PC-9 (cell line): ENCODE measurements around the gene AP2B1. TPM values are rescaled to one million over a fixed set of nuclear protein-coding genes. Genes with fewer than 3 reads are reported as not detected.

Experiments
- BruUV-seq: library from RNA; stranded (reverse); fragments of 400-500 nt; replicated peaks from 2 replicates; lab custom pipeline; 2021; lab: Mats Ljungman, UMichigan
- CTCF ChIA-PET: fragments of 300-600 bp; sonication (Branson Sonifier 250); formaldehyde crosslinking; loops from one replicate; lab custom pipeline; 2022; ENCODE audit warnings: antibody characterized with exemption; lab: Charles Lee
- POLR2A ChIA-PET: fragments of 300-600 bp; sonication (Branson Sonifier 250); formaldehyde crosslinking; loops from one replicate; lab custom pipeline; 2022; ENCODE audit warnings: antibody characterized with exemption; ENCODE audit not compliant: unreplicated experiment; lab: Charles Lee
- DNase-seq, 2 experiments: peaks; one replicate each; pipeline versions ENCODE4 v3.0.0 to v3.0.0-alpha.2; 2015 to 2022; ENCODE audit warnings: mixed read lengths in 1 of 2
- H2AFZ ChIP-seq: fragments of 200-600 bp; sonication (generic); 2 replicates; pipeline ENCODE4 v1.8.1; 2017; ENCODE audit warnings: antibody characterized with exemption
- H3F3A ChIP-seq: fragments of 200-600 bp; sonication (generic); 2 replicates; pipeline ENCODE4 v1.8.1; 2017; ENCODE audit warnings: antibody characterized with exemption, mild to moderate bottlenecking, low read depth; ENCODE audit not compliant: insufficient read depth
- H3K27ac ChIP-seq: fragments of 200-600 bp; sonication (generic); 2 replicates; pipeline ENCODE4 v1.6.1; 2016; ENCODE audit warnings: mixed run types
- H3K27me3 ChIP-seq: fragments of 200-600 bp; sonication (generic); 2 replicates; pipeline ENCODE4 v1.6.1; 2016; ENCODE audit warnings: low read depth, mixed run types; ENCODE audit not compliant: insufficient read depth
- H3K36me3 ChIP-seq: fragments of 200-600 bp; sonication (generic); 2 replicates; pipeline ENCODE4 v1.6.1; 2016; ENCODE audit warnings: low read depth, mixed run types
- H3K4me1 ChIP-seq: fragments of 200-600 bp; sonication (generic); replicated peaks from 2 replicates; pipeline ENCODE4 v1.6.1; 2016; ENCODE audit warnings: mixed run types; ENCODE audit not compliant: insufficient read depth
- H3K4me2 ChIP-seq: fragments of 200-600 bp; sonication (generic); 2 replicates; pipeline ENCODE4 v1.6.1; 2017; ENCODE audit warnings: mixed run types
- H3K4me3 ChIP-seq: fragments of 200-600 bp; sonication (generic); 2 replicates; pipeline ENCODE4 v1.6.1; 2016; ENCODE audit warnings: mixed run types
- H3K79me2 ChIP-seq: fragments of 200-600 bp; sonication (generic); 2 replicates; pipeline ENCODE4 v1.6.1; 2017; ENCODE audit warnings: low read depth, mixed run types
- H3K9me2 ChIP-seq: fragments of 200-600 bp; sonication (generic); 2 replicates; pipeline ENCODE4 v1.8.1; 2017; ENCODE audit warnings: mild to moderate bottlenecking; ENCODE audit not compliant: insufficient read depth
- H3K9me3 ChIP-seq: fragments of 200-600 bp; sonication (generic); 2 replicates; pipeline ENCODE4 v1.8.1; 2016; ENCODE audit warnings: low read depth; ENCODE audit not compliant: insufficient read depth
- H4K20me1 ChIP-seq: fragments of 200-600 bp; sonication (generic); 2 replicates; pipeline ENCODE4 v1.8.1; 2017; ENCODE audit not compliant: insufficient read depth
- EZH2 ChIP-seq: fragments of 200-600 bp; sonication (generic); IDR thresholded peaks from 2 replicates; pipeline ENCODE4 v1.8.0; 2017; ENCODE audit warnings: antibody characterized with exemption, low read depth
- intact Hi-C: fragments of 100-400 bp; cut with micrococcal nuclease; formaldehyde crosslinking; loops from one replicate; pipeline ENCODE4 v1.10.0; 2022; ENCODE audit not compliant: unreplicated experiment
- total RNA-seq: library from RNA; stranded (reverse); gene quantifications from 2 replicates; pipeline ENCODE4 v1.2.3, GENCODE V29; 2021
- TF ChIP-seq, protein P1 (sequence below): fragments of 200-600 bp; sonication (generic); conservative IDR thresholded peaks from 2 replicates; pipeline ENCODE4 v1.6.1; 2017; ENCODE audit warnings: mixed run types, antibody characterized with exemption, mild to moderate bottlenecking, moderate library complexity

Gene AP2B1
- total RNA-seq, 1 experiment from 2014 or later = 186 TPM

GRCh38 chr17:35655303-35655702 lies 68.2 kb downstream of the AP2B1 start:
- no peak for TF ChIP-seq EZH2
- TF ChIP-seq, protein P1, sequence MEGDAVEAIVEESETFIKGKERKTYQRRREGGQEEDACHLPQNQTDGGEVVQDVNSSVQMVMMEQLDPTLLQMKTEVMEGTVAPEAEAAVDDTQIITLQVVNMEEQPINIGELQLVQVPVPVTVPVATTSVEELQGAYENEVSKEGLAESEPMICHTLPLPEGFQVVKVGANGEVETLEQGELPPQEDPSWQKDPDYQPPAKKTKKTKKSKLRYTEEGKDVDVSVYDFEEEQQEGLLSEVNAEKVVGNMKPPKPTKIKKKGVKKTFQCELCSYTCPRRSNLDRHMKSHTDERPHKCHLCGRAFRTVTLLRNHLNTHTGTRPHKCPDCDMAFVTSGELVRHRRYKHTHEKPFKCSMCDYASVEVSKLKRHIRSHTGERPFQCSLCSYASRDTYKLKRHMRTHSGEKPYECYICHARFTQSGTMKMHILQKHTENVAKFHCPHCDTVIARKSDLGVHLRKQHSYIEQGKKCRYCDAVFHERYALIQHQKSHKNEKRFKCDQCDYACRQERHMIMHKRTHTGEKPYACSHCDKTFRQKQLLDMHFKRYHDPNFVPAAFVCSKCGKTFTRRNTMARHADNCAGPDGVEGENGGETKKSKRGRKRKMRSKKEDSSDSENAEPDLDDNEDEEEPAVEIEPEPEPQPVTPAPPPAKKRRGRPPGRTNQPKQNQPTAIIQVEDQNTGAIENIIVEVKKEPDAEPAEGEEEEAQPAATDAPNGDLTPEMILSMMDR = no peak
- H4K20me1 ChIP-seq = no peaks in the 10 kb centered on the region; the same call in none of the 2 replicates
- H2AFZ ChIP-seq = no peak overlapping the region
- no peak overlapping the region for H3K4me3 ChIP-seq
- H3K9me2 ChIP-seq = no peaks in the 10 kb centered on the region
- H3K27me3 ChIP-seq = no peaks in the 10 kb centered on the region
- intact Hi-C loops = no loop called here
- no TSS peak for BruUV-seq
- no peaks in the 10 kb centered on the region for H3F3A ChIP-seq
- no peak overlapping the region for H3K27ac ChIP-seq
- no peak overlapping the region for H3K4me2 ChIP-seq
- ChIA-PET CTCF (no interaction called here), POLR2A (no interaction called here)
- no peaks in the 10 kb centered on the region for H3K9me3 ChIP-seq
- no peaks in the 10 kb centered on the region for H3K79me2 ChIP-seq
- no peaks in the 10 kb centered on the region for H3K4me1 ChIP-seq
- DNase-seq = no peak
- peaks cover 5% of the 10 kb centered on the region for H3K36me3 ChIP-seq

DNA sequence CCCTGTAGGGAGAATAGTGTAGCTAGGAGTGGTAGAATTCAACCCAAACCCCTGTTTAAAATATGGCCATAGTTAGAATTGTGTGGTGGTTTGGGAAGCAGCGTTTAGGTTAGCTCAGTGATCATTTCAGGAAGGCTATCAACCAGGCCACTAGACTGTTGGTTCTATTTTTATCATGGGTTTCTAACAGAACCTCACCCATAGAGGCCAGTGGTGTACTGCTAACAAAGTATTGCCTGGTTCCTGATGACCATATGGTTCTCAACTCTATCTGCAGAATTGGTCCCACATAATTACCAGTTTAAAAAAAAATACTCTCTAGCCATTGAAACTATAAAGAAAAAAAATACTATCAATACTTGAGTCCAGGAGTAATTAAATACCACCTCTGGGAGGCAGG lies 73.8 kb downstream of the AP2B1 start:
- Histone ChIP-seq H3K4me2 (no peak overlapping the region), H3K4me1 (no peaks in the 10 kb centered on the region), H3K4me3 (no peak overlapping the region), H4K20me1 (no peaks in the 10 kb centered on the region; the same call in none of the 2 replicates), H2AFZ (no peak overlapping the region), H3K27ac (no peak overlapping the region), H3F3A (peaks cover 3% of the 10 kb centered on the region; the same call in 1 of the 2 replicates), H3K27me3 (no peaks in the 10 kb centered on the region), H3K79me2 (no peaks in the 10 kb centered on the region), H3K36me3 (peaks cover 5% of the 10 kb centered on the region; the same call in 1 of the 2 replicates), H3K9me3 (no peaks in the 10 kb centered on the region), H3K9me2 (no peaks in the 10 kb centered on the region)
- DNase-seq = no peak
- BruUV-seq = no TSS peak
- TF ChIP-seq, protein P1 = no peak
- no peak for TF ChIP-seq EZH2
- CTCF ChIA-PET = no interaction called here
- POLR2A ChIA-PET = no interaction called here
- intact Hi-C loops = no loop called here

DNA sequence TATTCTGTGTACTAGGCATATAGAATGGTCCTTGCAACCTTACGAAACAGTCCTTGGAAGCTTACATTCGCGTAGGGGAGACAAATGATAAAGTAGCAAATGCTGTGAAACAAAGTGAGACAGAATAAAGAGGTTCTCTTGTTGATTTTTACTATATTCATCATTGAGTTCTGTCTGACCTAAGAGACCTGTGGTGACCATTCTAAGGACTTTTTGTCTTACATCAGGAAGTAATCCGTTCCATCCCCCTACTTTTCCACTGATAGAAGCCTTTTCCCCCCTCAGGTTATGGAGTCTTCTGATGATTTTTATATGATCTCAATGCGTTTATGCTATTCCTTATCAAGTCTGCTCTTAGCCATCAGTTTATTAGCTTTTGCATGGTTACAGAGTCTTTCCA lies 77.6 kb downstream of the AP2B1 start:
- no peak overlapping the region for H2AFZ ChIP-seq
- no peaks in the 10 kb centered on the region for H3K4me1 ChIP-seq
- H3K36me3 ChIP-seq = no peaks in the 10 kb centered on the region
- no peak overlapping the region for H3K27ac ChIP-seq
- H3K79me2 ChIP-seq = no peaks in the 10 kb centered on the region
- no peak for TF ChIP-seq EZH2
- TF ChIP-seq, protein P1 = no peak
- H3K4me2 ChIP-seq = no peak overlapping the region
- intact Hi-C loops = loop anchor here (5.0 kb wide), 1 partner anchor 42 kb away; no protein-coding TSS in a partner anchor
- no TSS peak for BruUV-seq
- no peaks in the 10 kb centered on the region for H3K9me3 ChIP-seq
- H3K27me3 ChIP-seq = no peaks in the 10 kb centered on the region
- DNase-seq = no peak
- no peaks in the 10 kb centered on the region for H4K20me1 ChIP-seq
- H3F3A ChIP-seq = peaks cover 3% of the 10 kb centered on the region; the same call in 1 of the 2 replicates
- ChIA-PET CTCF (no interaction called here), POLR2A (interaction anchor here (0.6 kb wide), 1 partner anchor 546 kb away, joined by 3 read pairs; no protein-coding TSS in a partner anchor)
- no peak overlapping the region for H3K4me3 ChIP-seq
- H3K9me2 ChIP-seq = no peaks in the 10 kb centered on the region
